GM10248 (cell line): Measurements from ENCODE around the gene KSR2.

ENCODE experiments used
- CTCF ChIA-PET: fragments of 300-600 bp; sonication (Branson Sonifier 250); formaldehyde crosslinking; extraction: SDS; loops from one replicate; lab custom pipeline; 2021; ENCODE audit warnings: antibody characterized with exemption; lab: Yijun Ruan, JAX
- POLR2A ChIA-PET: fragments of 350-650 bp; sonication (Branson Sonifier 250); formaldehyde crosslinking; extraction: SDS; loops from one replicate; lab custom pipeline; 2020; ENCODE audit warnings: antibody characterized with exemption; lab: Yijun Ruan, JAX
- DNase-seq: peaks from one replicate; pipeline ENCODE4 v3.0.0; 2012; ENCODE audit errors: extremely low spot score
- TF ChIP-seq, protein P1 (sequence below): IDR thresholded peaks from 2 replicates; pipeline ENCODE4 v1.5.1; 2012; ENCODE audit warnings: mild to moderate bottlenecking, low read depth; ENCODE audit errors: extremely low read depth, missing control alignments, control extremely low read depth

Gene KSR2

DNA sequence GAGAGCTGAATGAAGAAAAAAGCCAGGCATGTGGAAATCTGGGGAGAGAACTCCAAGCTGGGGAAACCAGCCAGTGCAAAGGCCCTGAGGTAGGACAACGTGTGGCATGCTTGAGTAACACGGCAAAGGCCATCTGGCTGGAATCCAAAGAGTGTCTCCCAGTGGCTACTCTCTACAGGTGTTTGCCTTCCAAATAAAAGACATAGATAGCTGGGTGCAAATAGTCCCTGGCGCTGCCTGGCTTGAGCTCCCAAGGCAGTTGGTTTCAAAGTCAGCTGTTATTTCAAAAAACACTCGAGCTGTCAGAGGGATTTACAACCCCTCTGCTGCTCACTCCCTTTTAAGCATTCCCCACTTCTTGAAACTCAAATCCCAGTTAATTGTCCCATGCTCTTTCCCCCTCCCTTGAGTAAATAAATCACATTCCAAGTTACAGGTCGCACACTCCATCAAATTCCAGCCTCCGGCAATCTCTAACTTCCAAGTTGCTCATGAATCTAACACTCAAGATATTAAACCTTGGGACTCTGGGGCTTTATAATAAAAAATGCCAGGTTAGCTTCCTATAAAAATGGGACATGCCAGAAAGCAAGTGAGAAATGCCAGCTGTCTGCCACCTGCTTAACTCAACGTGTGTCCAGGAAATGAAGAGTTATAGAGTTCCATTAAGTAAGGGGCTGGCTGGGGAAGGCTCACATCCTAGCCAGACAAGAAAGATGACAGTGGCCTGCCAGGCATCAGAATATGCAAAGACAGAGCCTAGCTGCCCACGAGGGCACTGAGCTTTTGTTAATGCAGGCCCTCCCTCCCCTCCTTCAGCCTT is 473.7 kb downstream of the KSR2 start:
- CTCF ChIA-PET = no interaction called here

DNA sequence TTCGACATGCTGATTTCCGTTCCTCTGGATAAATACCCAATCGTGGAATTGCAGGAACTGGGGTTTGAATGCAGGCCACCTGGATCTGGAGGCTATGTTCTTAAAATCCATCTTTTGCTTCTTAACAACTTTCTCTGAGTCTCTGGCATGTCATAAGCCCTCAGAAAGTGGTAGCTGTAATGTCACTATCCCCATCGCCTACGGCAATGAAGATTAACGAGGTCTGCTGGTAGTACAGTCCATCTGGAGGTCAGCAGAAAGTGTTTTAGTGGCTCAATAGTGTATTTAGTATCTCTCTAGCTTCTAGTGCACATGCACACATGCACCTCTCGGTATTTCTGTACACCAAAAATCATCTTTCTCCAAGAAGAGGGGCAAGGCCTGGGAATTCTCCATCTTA is 477.1 kb downstream of the KSR2 start:
- ChIA-PET POLR2A (no interaction called here), CTCF (interaction anchor here (0.7 kb wide), 1 partner anchor 19 kb away, joined by 3 read pairs; no protein-coding TSS in a partner anchor)
- TF ChIP-seq, protein P1, sequence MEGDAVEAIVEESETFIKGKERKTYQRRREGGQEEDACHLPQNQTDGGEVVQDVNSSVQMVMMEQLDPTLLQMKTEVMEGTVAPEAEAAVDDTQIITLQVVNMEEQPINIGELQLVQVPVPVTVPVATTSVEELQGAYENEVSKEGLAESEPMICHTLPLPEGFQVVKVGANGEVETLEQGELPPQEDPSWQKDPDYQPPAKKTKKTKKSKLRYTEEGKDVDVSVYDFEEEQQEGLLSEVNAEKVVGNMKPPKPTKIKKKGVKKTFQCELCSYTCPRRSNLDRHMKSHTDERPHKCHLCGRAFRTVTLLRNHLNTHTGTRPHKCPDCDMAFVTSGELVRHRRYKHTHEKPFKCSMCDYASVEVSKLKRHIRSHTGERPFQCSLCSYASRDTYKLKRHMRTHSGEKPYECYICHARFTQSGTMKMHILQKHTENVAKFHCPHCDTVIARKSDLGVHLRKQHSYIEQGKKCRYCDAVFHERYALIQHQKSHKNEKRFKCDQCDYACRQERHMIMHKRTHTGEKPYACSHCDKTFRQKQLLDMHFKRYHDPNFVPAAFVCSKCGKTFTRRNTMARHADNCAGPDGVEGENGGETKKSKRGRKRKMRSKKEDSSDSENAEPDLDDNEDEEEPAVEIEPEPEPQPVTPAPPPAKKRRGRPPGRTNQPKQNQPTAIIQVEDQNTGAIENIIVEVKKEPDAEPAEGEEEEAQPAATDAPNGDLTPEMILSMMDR = no peak
- DNase-seq = no peak

More for the DNA sequence above, 473.7 kb downstream of the KSR2 start:
- TF ChIP-seq, protein P1 = no peak
- POLR2A ChIA-PET = no interaction called here
- no peak for DNase-seq

DNA sequence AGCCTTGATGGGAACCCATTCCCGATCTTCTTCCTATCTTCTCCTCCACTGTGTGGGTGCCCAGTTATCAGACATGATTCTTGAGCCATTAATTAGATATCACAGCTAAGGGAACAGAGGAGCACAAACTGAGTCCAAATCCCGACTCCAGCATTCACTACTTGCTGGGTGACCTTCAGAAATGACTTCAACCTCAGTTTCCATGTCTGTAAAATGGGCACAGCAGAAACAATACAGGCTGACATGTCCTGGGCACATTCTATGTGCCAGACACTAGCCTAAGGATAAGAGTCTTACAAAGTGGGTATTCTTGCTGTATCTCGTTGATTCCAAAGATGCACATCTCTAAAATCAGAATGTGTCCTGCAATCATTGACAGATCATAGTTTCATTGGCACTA is 478.7 kb downstream of the KSR2 start:
- CTCF ChIA-PET = no interaction called here
- TF ChIP-seq, protein P1 = no peak
- POLR2A ChIA-PET = no interaction called here
- DNase-seq = no peak

DNA sequence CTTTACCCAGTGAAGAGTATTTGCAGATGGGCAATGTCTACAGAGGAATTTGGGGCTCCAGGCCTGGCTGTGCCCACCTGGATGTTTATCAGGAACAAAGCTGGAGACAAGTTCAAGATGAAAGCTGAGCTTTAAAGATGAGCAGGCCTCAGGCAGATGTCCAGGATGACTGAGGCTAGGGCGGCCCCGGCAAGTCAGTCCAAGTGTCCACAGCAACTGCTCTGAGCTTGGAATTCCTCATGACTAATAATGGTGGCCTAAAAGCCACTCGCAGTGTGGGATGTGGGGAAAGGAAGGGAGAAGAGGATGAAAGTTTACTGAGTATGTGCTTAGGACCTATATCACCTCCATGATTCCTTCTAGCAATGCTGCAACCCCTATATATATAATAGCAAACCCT is 479.1 kb downstream of the KSR2 start:
- ChIA-PET CTCF (interaction anchor here (1.3 kb wide), 1 partner anchor 123 kb away, joined by 3 read pairs; no protein-coding TSS in a partner anchor), POLR2A (no interaction called here)
- DNase-seq = no peak
- TF ChIP-seq, protein P1 = no peak

DNA sequence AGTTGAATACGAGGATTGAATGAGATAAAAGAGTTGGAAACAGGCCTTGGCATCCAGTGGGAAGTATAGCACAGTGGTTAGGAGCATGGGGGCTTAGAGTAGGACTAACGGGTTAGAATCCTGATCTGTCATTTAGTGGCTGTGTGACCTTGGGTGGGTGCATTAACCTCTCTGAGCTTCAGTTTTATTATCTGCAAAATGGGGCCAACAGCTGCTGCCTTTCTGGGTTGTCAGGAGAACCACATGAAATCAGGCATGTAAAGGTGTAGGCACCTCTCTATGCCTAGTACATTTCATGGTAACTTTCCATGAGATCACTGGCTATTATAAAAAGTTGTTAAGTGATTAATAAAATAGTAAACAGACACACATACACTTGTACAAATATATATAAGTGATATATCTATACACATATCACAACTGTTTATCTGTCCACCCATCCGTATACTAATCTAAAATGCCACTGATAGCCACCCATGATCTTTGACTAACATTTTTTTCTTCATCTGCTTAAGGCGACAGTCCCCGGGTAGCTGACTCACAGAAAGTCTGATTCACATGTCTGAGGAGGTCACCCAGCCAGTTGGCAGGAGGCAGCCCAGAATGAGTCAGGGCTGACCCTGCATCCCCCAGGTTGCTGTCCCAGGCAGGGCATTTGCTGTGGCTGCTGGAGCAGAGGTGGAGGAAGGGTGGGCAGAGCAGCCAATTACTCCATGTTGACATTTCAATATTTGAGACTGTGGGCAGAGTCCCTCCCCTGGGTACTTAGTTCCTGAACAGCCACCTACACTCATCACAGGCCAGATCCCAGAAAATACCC is 481.7 kb downstream of the KSR2 start:
- DNase-seq = no peak
- ChIA-PET CTCF (no interaction called here), POLR2A (no interaction called here)
- TF ChIP-seq, protein P1 = no peak

DNA sequence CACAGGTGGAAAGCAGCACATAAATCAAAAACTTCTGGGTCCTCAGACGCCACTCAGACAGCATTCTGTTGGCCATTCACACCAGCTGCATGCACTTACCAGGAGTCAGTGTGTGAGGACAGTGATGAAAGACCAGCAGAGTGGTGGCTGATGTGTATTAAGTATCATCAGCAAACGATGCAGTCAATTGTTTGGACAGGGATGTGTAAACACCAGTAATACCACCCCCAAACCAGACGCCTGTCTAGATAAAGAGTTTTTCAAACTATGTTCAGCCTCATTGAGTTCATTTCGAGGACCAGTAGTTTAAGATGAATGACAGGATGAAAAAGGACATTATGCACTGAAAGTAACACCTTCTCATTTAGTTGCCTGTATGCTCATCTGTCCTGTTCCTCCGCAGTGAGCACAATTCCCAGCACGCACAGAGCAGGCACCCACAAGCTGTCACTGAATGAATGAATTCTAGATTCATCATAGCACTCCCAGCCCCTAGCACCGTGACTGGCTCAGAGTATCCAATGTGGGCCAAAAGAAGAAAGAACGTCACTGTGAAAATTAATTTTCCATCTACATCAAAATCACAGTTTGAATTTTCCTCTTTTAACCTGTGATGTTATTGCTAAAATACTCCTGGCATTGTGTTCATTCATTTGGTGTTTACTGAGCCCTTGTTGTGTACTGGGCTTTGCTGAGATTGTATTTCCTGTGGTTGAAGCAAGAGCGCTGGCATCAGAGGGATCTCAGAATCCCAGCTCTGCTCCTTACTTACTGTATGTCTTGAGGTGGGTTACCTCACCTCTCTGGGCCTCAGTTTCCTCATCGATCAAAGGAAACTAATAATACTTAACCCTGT is 482.6 kb downstream of the KSR2 start:
- no peak for DNase-seq
- TF ChIP-seq, protein P1 = no peak
- ChIA-PET POLR2A (no interaction called here), CTCF (no interaction called here)
